Astrocyte (in vitro differentiated cells and primary cell): ENCODE results near the gene DPP7. TPM values are rescaled to one million over a fixed set of nuclear protein-coding genes. Genes with fewer than 3 reads are reported as not detected.

Experiments
- DNase-seq: peaks from one replicate; pipeline ENCODE4 v3.0.0-alpha.2; 2010; ENCODE audit warnings: low read depth
- FAIRE-seq: peaks from 2 replicates; lab custom pipeline; 2011; peaks lifted over from hg19 to GRCh38; lab: Jason Lieb, UNC
- H2AFZ ChIP-seq: 2 replicates; pipeline ENCODE4 v1.6.0; 2012; ENCODE audit warnings: low read depth, low read length, inconsistent platforms
- H3K27ac ChIP-seq: 2 replicates; pipeline ENCODE4 v1.5.1; 2011; ENCODE audit warnings: low read depth, low read length, inconsistent platforms
- H3K27me3 ChIP-seq: 2 replicates; pipeline ENCODE4 v1.6.0; 2011; ENCODE audit warnings: low read length, inconsistent platforms; ENCODE audit not compliant: insufficient read depth
- H3K36me3 ChIP-seq: 2 replicates; pipeline ENCODE4 v1.5.1; 2011; ENCODE audit warnings: low read length, inconsistent platforms; ENCODE audit not compliant: insufficient read depth
- H3K4me1 ChIP-seq: 2 replicates; pipeline ENCODE4 v1.5.1; 2011; ENCODE audit warnings: low read length, inconsistent platforms; ENCODE audit not compliant: insufficient read depth
- H3K4me2 ChIP-seq: 2 replicates; pipeline ENCODE4 v1.6.0; 2012; ENCODE audit warnings: low read length, inconsistent platforms
- H3K4me3 ChIP-seq: 2 replicates; pipeline ENCODE4 v1.5.1; 2011; ENCODE audit warnings: low read depth, mild to moderate bottlenecking, low read length, inconsistent platforms; ENCODE audit not compliant: insufficient read depth
- H3K79me2 ChIP-seq: 2 replicates; pipeline ENCODE4 v1.6.0; 2012; ENCODE audit warnings: mild to moderate bottlenecking, low read length, inconsistent platforms; ENCODE audit not compliant: insufficient read depth
- H3K9ac ChIP-seq: 2 replicates; pipeline ENCODE4 v1.6.0; 2012; ENCODE audit warnings: mild to moderate bottlenecking, low read length, inconsistent platforms
- H3K9me3 ChIP-seq: 2 replicates; pipeline ENCODE4 v1.5.1; 2012; ENCODE audit warnings: low read depth, mild to moderate bottlenecking, low read length, inconsistent platforms; ENCODE audit not compliant: insufficient read depth
- H4K20me1 ChIP-seq: 2 replicates; pipeline ENCODE4 v1.6.0; 2012; ENCODE audit warnings: low read length, inconsistent platforms; ENCODE audit not compliant: insufficient read depth
- H3K27ac Mint-ChIP-seq: one replicate; pipeline ENCODE4 v1.8.0; 2021; ENCODE audit warnings: mild to moderate bottlenecking, mixed read lengths; ENCODE audit not compliant: unreplicated experiment
- H3K27me3 Mint-ChIP-seq: one replicate; pipeline ENCODE4 v1.8.0; 2021; ENCODE audit warnings: low read depth, mixed read lengths; ENCODE audit not compliant: unreplicated experiment
- H3K36me3 Mint-ChIP-seq: one replicate; pipeline ENCODE4 v1.8.0; 2021; ENCODE audit warnings: low read depth, mixed read lengths; ENCODE audit not compliant: unreplicated experiment
- H3K4me1 Mint-ChIP-seq: one replicate; pipeline ENCODE4 v1.8.0; 2021; ENCODE audit warnings: low read depth, mixed read lengths; ENCODE audit not compliant: unreplicated experiment
- H3K4me3 Mint-ChIP-seq: one replicate; pipeline ENCODE4 v1.8.0; 2021; ENCODE audit warnings: mild to moderate bottlenecking, moderate library complexity, mixed read lengths; ENCODE audit not compliant: unreplicated experiment
- H3K9me3 Mint-ChIP-seq: one replicate; pipeline ENCODE4 v1.8.0; 2021; ENCODE audit warnings: mild to moderate bottlenecking, mixed read lengths; ENCODE audit not compliant: unreplicated experiment
- CTCF ChIP-seq: IDR thresholded peaks from 2 replicates; pipeline ENCODE4 v1.5.1; 2011; ENCODE audit warnings: low read depth, mild to moderate bottlenecking, inconsistent platforms, low read length, moderate library complexity; ENCODE audit not compliant: insufficient read depth
- EZH2 ChIP-seq: IDR thresholded peaks from 2 replicates; pipeline ENCODE4 v1.6.1; 2012; ENCODE audit warnings: mild to moderate bottlenecking, low read length, inconsistent platforms; ENCODE audit not compliant: insufficient read depth
- total RNA-seq: library from RNA; stranded (reverse); gene quantifications from 2 replicates; pipeline ENCODE4 v1.2.1, GENCODE V29; 2021

Gene DPP7
- total RNA-seq, 1 donor from 2014 or later, result 53.8 TPM

GRCh38 chr9:137134191-137134590, 19.7 kb upstream of the DPP7 start:
- H3K27ac Mint-ChIP-seq, result no peak overlapping the region
- H3K36me3 Mint-ChIP-seq, result no peaks in the 10 kb centered on the region
- Histone ChIP-seq H3K36me3 (no peaks in the 10 kb centered on the region), H3K79me2 (peaks cover 9% of the 10 kb centered on the region), H3K9ac (no peak overlapping the region), H3K27me3 (peaks cover 29% of the 10 kb centered on the region), H3K4me2 (no peak overlapping the region), H3K4me1 (peaks cover 5% of the 10 kb centered on the region), H3K4me3 (no peak overlapping the region), H3K27ac (no peak overlapping the region), H3K9me3 (no peaks in the 10 kb centered on the region), H2AFZ (no peak overlapping the region), H4K20me1 (no peaks in the 10 kb centered on the region)
- FAIRE-seq (no peak), DNase-seq (no peak)
- H3K4me1 Mint-ChIP-seq, result no peaks in the 10 kb centered on the region
- H3K27me3 Mint-ChIP-seq, result peaks cover 39% of the 10 kb centered on the region
- TF ChIP-seq EZH2 (no peak), CTCF (no peak)
- H3K4me3 Mint-ChIP-seq, result no peak overlapping the region
- peaks cover 2% of the 10 kb centered on the region for H3K9me3 Mint-ChIP-seq

DNA sequence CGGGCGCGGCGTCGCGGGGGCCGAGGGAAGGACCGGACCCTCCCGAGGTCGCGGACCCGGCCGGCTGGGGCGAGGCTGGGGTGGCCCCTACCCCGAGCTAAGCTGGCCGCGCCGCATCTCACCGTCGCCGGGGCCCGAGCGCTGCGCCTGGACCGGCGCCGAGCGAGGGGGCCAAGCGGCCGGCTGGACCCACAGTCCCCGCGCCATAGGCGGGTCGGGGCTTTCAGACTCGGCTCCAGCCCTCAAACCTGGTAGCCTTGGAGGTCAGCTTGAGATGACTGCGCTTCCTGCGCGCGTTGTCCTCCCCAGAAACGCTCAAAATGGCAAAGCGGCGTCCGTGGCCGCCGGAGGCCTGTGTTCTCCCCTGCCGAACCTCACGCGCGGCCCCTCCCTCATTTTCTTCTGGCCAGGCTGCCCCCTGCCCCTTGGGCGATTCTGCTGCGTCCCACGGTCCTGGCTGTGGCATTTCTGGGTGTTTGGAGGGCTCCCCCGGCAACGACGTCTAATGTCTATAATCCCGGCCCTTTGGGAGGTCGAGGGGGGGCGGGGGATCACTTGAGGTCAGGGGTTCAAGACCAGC, 15.7 kb upstream of the DPP7 start:
- peak overlapping the region; percentile 84 for H3K27ac Mint-ChIP-seq
- peak overlapping the region; percentile 90 for H3K4me2 ChIP-seq
- DNase-seq, result no peak
- H3K4me3 Mint-ChIP-seq, result peak overlapping the region; percentile 91
- H4K20me1 ChIP-seq, result peaks cover 13% of the 10 kb centered on the region
- H3K4me1 ChIP-seq, result peaks cover 20% of the 10 kb centered on the region
- peak overlapping the region; percentile 93 for H2AFZ ChIP-seq
- no peak for TF ChIP-seq CTCF
- TF ChIP-seq EZH2, result no peak
- H3K9ac ChIP-seq, result peak overlapping the region; percentile 82
- H3K27me3 Mint-ChIP-seq, result peaks cover 11% of the 10 kb centered on the region
- peaks cover 36% of the 10 kb centered on the region for H3K79me2 ChIP-seq
- H3K9me3 ChIP-seq, result no peaks in the 10 kb centered on the region
- H3K36me3 ChIP-seq, result no peaks in the 10 kb centered on the region
- peak overlapping the region; percentile 76 for H3K4me3 ChIP-seq
- peaks cover 1% of the 10 kb centered on the region for H3K36me3 Mint-ChIP-seq
- no peaks in the 10 kb centered on the region for H3K27me3 ChIP-seq
- FAIRE-seq, result no peak
- H3K27ac ChIP-seq, result peak overlapping the region; percentile 36
- H3K4me1 Mint-ChIP-seq, result peaks cover 20% of the 10 kb centered on the region
- H3K9me3 Mint-ChIP-seq, result no peaks in the 10 kb centered on the region

- H2AFZ ChIP-seq, result peak overlapping the region; percentile 93
- H3K4me2 ChIP-seq, result peak overlapping the region; percentile 90
- Mint-ChIP-seq H3K27ac (peak overlapping the region; percentile 53), H3K36me3 (peaks cover 1% of the 10 kb centered on the region), H3K27me3 (peaks cover 5% of the 10 kb centered on the region), H3K4me3 (peak overlapping the region; percentile 88), H3K9me3 (no peaks in the 10 kb centered on the region), H3K4me1 (peaks cover 20% of the 10 kb centered on the region)
- TF ChIP-seq EZH2 (no peak), CTCF (no peak)
- DNase-seq, result peak; percentile 89
- no peaks in the 10 kb centered on the region for H3K9me3 ChIP-seq
- no peaks in the 10 kb centered on the region for H3K36me3 ChIP-seq
- H3K4me1 ChIP-seq, result peaks cover 20% of the 10 kb centered on the region
- peak overlapping the region; percentile 37 for H3K27ac ChIP-seq
- peaks cover 36% of the 10 kb centered on the region for H3K79me2 ChIP-seq
- no peak for FAIRE-seq
- H3K9ac ChIP-seq, result peak overlapping the region; percentile 82
- H3K27me3 ChIP-seq, result no peaks in the 10 kb centered on the region
- H3K4me3 ChIP-seq, result peak overlapping the region; percentile 76
- peaks cover 13% of the 10 kb centered on the region for H4K20me1 ChIP-seq
Measured at GRCh38 chr9:137129456-137130175, 15.1 kb upstream of the DPP7 start.
